Loucy (cell line): ENCODE measurements around the gene TDP1.

Source experiments
- H2AFZ ChIP-seq: fragments of 200-600 bp; sonication (generic); 2 replicates; pipeline ENCODE4 v1.6.0; 2016; ENCODE audit warnings: antibody characterized with exemption, mild to moderate bottlenecking, low read length, moderate library complexity
- H3F3A ChIP-seq: fragments of 200-600 bp; 2 replicates; pipeline ENCODE4 v1.6.0; 2016; ENCODE audit warnings: antibody characterized with exemption, low read depth, mild to moderate bottlenecking
- H3K27me3 ChIP-seq: fragments of 200-600 bp; sonication (generic); 2 replicates; pipeline ENCODE4 v1.6.1; 2014; ENCODE audit warnings: low read length, mild to moderate bottlenecking; ENCODE audit not compliant: insufficient read depth, poor library complexity, severe bottlenecking
- H3K36me3 ChIP-seq: fragments of 200-600 bp; sonication (generic); 2 replicates; pipeline ENCODE4 v1.6.1; 2016; ENCODE audit warnings: low read length; ENCODE audit not compliant: insufficient read depth
- H3K4me1 ChIP-seq: fragments of 200-600 bp; sonication (generic); 2 replicates; pipeline ENCODE4 v1.5.1; 2014; ENCODE audit warnings: low read length, mild to moderate bottlenecking; ENCODE audit not compliant: insufficient read depth, poor library complexity, severe bottlenecking
- H3K4me2 ChIP-seq: fragments of 200-600 bp; sonication (generic); 2 replicates; pipeline ENCODE4 v1.6.0; 2014; ENCODE audit warnings: antibody characterized with exemption, low read length, low read depth, mild to moderate bottlenecking; ENCODE audit not compliant: poor library complexity, severe bottlenecking
- H3K4me3 ChIP-seq: fragments of 200-600 bp; sonication (generic); 2 replicates; pipeline ENCODE4 v1.5.1; 2014; ENCODE audit warnings: low read length, mild to moderate bottlenecking, mixed read lengths; ENCODE audit not compliant: poor library complexity, severe bottlenecking
- H3K79me2 ChIP-seq: fragments of 200-600 bp; sonication (generic); 2 replicates; pipeline ENCODE4 v1.6.1; 2014; ENCODE audit warnings: low read length; ENCODE audit not compliant: insufficient read depth
- H3K9ac ChIP-seq: fragments of 200-600 bp; sonication (generic); 2 replicates; pipeline ENCODE4 v1.6.0; 2014; ENCODE audit warnings: mild to moderate bottlenecking, low read depth, low read length, moderate library complexity; ENCODE audit not compliant: poor library complexity, severe bottlenecking
- H3K9me2 ChIP-seq: fragments of 200-600 bp; sonication (generic); replicated peaks from 2 replicates; pipeline ENCODE4 v1.6.1; 2016; ENCODE audit warnings: low read depth, low read length, mixed read lengths
- H3K9me3 ChIP-seq: fragments of 200-600 bp; sonication (generic); 2 replicates; pipeline ENCODE4 v1.6.1; 2014; ENCODE audit warnings: mild to moderate bottlenecking, antibody characterized with exemption, low read length, low read depth; ENCODE audit not compliant: insufficient read depth
- H4K20me1 ChIP-seq: fragments of 200-600 bp; sonication (generic); 2 replicates; pipeline ENCODE4 v1.6.0; 2014; ENCODE audit warnings: antibody characterized with exemption, low read length, mild to moderate bottlenecking; ENCODE audit not compliant: insufficient read depth, poor library complexity, severe bottlenecking
- EZH2phosphoT487 ChIP-seq: fragments of 200-600 bp; IDR thresholded peaks from 2 replicates; pipeline ENCODE4 v1.6.1; 2018; ENCODE audit warnings: antibody characterized with exemption, mild to moderate bottlenecking, moderate library complexity, borderline replicate concordance
- TF ChIP-seq, protein P1 (sequence below): fragments of 200-600 bp; sonication (generic); conservative IDR thresholded peaks from 2 replicates; pipeline ENCODE4 v1.5.1; 2014; ENCODE audit warnings: mild to moderate bottlenecking, antibody characterized with exemption, low read length

TDP1 gene

DNA sequence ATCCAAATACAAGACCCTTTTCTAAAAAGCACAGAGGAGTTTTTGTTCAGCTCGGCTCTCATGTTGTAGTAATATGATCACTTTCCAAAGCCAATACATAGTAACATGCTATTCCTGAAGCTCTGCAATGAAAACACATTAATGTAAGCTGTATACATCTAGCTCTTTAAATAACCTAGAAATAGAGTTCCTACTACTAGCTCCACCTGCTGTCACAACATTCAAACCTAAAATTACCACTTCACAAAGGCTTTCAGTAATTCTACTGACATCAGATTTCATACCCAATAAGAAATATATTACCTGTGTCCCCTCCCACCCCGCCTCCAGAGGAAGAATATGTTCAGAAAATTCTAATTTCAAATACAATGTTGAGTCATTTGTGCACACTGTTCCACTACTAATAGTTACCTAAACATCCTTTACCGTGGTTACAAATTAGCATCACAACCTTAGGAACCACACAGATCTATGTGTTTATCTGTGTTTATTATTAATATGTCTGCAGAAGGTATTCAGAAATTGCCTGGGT lies 19.0 kb upstream of the TDP1 start:
- Histone ChIP-seq H3K36me3 (peaks cover 3% of the 10 kb centered on the region; the same call in 1 of the 2 replicates), H3K9me2 (no peaks in the 10 kb centered on the region), H2AFZ (no peak overlapping the region), H3K9ac (no peak overlapping the region), H3K4me2 (no peak overlapping the region), H4K20me1 (no peaks in the 10 kb centered on the region), H3K4me3 (no peak overlapping the region), H3K79me2 (no peaks in the 10 kb centered on the region), H3K4me1 (no peaks in the 10 kb centered on the region), H3K9me3 (no peaks in the 10 kb centered on the region), H3F3A (no peaks in the 10 kb centered on the region), H3K27me3 (no peaks in the 10 kb centered on the region)
- no peak for TF ChIP-seq EZH2phosphoT487
- TF ChIP-seq, protein P1, sequence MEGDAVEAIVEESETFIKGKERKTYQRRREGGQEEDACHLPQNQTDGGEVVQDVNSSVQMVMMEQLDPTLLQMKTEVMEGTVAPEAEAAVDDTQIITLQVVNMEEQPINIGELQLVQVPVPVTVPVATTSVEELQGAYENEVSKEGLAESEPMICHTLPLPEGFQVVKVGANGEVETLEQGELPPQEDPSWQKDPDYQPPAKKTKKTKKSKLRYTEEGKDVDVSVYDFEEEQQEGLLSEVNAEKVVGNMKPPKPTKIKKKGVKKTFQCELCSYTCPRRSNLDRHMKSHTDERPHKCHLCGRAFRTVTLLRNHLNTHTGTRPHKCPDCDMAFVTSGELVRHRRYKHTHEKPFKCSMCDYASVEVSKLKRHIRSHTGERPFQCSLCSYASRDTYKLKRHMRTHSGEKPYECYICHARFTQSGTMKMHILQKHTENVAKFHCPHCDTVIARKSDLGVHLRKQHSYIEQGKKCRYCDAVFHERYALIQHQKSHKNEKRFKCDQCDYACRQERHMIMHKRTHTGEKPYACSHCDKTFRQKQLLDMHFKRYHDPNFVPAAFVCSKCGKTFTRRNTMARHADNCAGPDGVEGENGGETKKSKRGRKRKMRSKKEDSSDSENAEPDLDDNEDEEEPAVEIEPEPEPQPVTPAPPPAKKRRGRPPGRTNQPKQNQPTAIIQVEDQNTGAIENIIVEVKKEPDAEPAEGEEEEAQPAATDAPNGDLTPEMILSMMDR = peak; percentile 30

GRCh38 chr14:89941830-89942377 lies 13.8 kb upstream of the TDP1 start:
- H3K4me1 ChIP-seq = no peaks in the 10 kb centered on the region
- no peak overlapping the region for H2AFZ ChIP-seq
- no peaks in the 10 kb centered on the region for H3K79me2 ChIP-seq
- no peaks in the 10 kb centered on the region for H3K36me3 ChIP-seq
- H3F3A ChIP-seq = no peaks in the 10 kb centered on the region
- H3K9ac ChIP-seq = no peak overlapping the region
- H3K4me3 ChIP-seq = no peak overlapping the region
- no peak overlapping the region for H3K4me2 ChIP-seq
- no peak for TF ChIP-seq EZH2phosphoT487
- TF ChIP-seq, protein P1 = no peak
- no peaks in the 10 kb centered on the region for H3K9me3 ChIP-seq
- H3K27me3 ChIP-seq = no peaks in the 10 kb centered on the region
- H3K9me2 ChIP-seq = no peaks in the 10 kb centered on the region
- H4K20me1 ChIP-seq = no peaks in the 10 kb centered on the region

DNA sequence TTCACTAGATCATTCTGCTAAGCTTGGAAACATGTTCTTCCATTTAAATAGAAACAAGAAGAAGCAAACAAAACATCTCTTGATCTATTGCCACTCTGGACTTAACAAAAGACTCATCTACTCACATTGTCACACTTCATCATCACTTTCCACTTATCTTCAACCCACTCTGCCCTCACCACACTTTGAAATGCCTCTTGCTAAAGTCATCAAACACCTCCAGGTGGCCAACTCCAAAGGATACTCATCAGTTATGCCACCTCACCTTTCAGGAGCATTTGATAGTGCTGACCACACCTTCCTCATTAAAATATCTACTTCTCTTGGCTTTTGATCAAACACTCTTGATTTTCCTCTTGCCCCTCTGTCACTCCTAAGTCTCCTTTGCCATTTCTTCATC lies 8.4 kb upstream of the TDP1 start:
- Histone ChIP-seq H3K27me3 (no peaks in the 10 kb centered on the region), H3K79me2 (no peaks in the 10 kb centered on the region), H3K9ac (no peak overlapping the region), H3K4me3 (no peak overlapping the region), H3K9me2 (no peaks in the 10 kb centered on the region), H3K36me3 (no peaks in the 10 kb centered on the region), H2AFZ (no peak overlapping the region), H3K4me2 (no peak overlapping the region), H4K20me1 (no peaks in the 10 kb centered on the region), H3K9me3 (no peaks in the 10 kb centered on the region), H3K4me1 (no peaks in the 10 kb centered on the region), H3F3A (no peaks in the 10 kb centered on the region)
- TF ChIP-seq, protein P1 = no peak
- TF ChIP-seq EZH2phosphoT487 = no peak
